ENCODE data around the gene RNF212B. TPM values are rescaled to one million over a fixed set of nuclear protein-coding genes. Genes with fewer than 3 reads are reported as not detected.
"Not testable (repeated sequence)": the region's sequence is repeated elsewhere in the genome, so short reads cannot be mapped to it uniquely, and the experiment has no call there.

RNF212B gene, protein sequence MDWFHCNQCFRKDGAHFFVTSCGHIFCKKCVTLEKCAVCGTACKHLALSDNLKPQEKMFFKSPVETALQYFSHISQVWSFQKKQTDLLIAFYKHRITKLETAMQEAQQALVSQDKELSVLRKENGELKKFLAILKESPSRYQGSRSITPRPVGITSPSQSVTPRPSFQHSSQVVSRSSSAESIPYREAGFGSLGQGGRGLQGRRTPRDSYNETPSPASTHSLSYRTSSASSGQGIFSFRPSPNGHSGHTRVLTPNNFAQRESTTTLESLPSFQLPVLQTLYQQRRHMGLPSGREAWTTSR
- 0.34 TPM for polyA plus RNA-seq
- long read RNA-seq, donor 1: 0 reads
- long read RNA-seq, donor 2: 0 reads
- long read RNA-seq, donor 3: 0 reads
- long read RNA-seq, donor 4: 0 reads
- long read RNA-seq, donor 5: 0 reads
- long read RNA-seq, donor 6, partial matches to known transcripts: 10 of 10 reads
- long read RNA-seq, donor 6, other reads (novel, unspliced or antisense): 0 of 10 reads
- long read RNA-seq, donor 7: 0 reads
- long read RNA-seq, donor 8: 0 reads
- long read RNA-seq, donor 9: 0 reads
- long read RNA-seq, donor 10: 0 reads
- long read RNA-seq, donor 11, partial matches to known transcripts: 8 of 21 reads
- long read RNA-seq, donor 11, other reads (novel, unspliced or antisense): 13 of 21 reads

DNA sequence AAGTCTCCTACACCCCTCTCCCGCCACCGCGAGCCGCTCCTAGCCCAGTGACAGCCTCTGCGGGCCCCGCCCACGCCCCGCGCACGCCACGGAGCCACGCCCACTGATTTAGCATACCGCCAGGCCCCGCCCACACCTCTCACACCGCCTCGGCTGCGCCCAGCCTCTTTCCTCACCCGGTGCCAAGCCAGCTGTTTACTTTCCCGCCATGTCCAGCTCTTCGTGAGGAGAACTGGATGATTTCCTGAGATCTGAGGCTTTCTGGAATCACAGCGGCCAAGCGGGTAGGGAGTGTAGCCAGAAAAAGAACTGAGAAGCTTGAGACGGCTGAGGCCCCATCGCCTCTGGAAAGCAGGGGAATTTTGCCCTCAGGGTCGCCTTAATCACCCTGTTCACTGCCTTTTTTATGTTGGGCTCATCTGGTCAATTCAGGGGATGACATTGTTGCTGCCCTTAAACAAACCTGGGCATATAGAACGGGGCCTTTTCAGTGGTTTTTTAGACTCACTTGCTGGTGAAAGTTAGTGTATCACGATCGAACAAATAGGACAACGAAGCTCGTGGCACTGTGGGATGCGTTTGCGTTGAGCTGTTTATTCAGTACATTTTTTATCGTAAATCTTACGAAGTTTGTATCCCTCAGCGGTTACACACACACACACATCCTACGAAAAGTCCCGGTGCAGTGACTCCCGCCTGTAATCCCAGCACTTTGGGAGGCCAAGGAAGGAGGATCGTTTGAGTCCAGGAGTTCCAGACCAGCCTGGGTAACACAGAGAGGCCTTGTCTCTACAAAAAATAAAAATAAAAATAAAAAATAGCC, at the start of gene RNF212B:
Gene RNF212B (plus strand): TSS at position 165 of the 823 bp plus-strand sequence. CDS start 2,410 bp downstream, outside the sequence.
- H3K27ac ChIP-seq (ENCODE audit: low read length): peak within 1 kb of the TSS; percentile 58
- peak; percentile 86 to 90 for DNase-seq
- peaks cover 3% of the 10 kb centered on the region for H3K4me1 ChIP-seq (ENCODE audit: control insufficient read depth, insufficient read depth, low read length)
- WGBS (ENCODE audit: insufficient coverage, low lambda C conversion rate): no CpG with 5 or more reads among the region's 39 CpGs
- H3K36me3 ChIP-seq (ENCODE audit: control insufficient read depth, insufficient read depth, low read length): no peaks in the 10 kb centered on the region
- H3K27me3 ChIP-seq (ENCODE audit: control insufficient read depth, insufficient read depth, low read length): no peaks in the 10 kb centered on the region
- no peaks in the 10 kb centered on the region for H3K9me3 ChIP-seq (ENCODE audit: control insufficient read depth, low read depth, low read length)
- peak within 1 kb of the TSS; percentile 43 for H3K4me3 ChIP-seq (ENCODE audit: low read length)

DNA sequence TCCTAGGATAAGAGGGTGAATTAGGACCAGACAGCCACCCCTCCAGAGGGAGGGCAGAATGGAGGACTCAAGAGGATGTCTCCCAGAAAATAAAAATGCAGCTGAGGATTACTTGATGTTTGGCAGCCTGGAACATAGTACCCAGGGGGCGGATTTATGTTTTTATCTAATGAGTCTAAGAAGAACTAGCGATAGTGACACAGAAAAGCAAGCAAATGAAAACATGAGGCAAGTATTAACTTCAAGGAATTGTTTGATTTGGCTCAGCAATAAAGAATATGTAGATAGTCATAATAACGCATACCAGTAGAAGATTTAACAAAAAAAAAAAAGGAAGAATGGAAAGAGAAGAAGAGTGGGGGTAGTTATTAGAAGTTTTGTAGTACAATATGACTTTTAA, 44.3 kb upstream of the RNF212B start:
- Histone ChIP-seq H3K4me3 (ENCODE audit: low read length) (no peak overlapping the region), H3K36me3 (ENCODE audit: control insufficient read depth, insufficient read depth, low read length) (no peaks in the 10 kb centered on the region), H3K27me3 (ENCODE audit: control insufficient read depth, insufficient read depth, low read length) (no peaks in the 10 kb centered on the region), H3K27ac (ENCODE audit: low read length) (no peak overlapping the region), H3K4me1 (ENCODE audit: control insufficient read depth, insufficient read depth, low read length) (no peaks in the 10 kb centered on the region), H3K9me3 (ENCODE audit: control insufficient read depth, low read depth, low read length) (no peaks in the 10 kb centered on the region)
- 64% methylated on average over 2 of the region's 3 CpGs for WGBS (ENCODE audit: insufficient coverage, low lambda C conversion rate)
- DNase-seq: no peak

DNA sequence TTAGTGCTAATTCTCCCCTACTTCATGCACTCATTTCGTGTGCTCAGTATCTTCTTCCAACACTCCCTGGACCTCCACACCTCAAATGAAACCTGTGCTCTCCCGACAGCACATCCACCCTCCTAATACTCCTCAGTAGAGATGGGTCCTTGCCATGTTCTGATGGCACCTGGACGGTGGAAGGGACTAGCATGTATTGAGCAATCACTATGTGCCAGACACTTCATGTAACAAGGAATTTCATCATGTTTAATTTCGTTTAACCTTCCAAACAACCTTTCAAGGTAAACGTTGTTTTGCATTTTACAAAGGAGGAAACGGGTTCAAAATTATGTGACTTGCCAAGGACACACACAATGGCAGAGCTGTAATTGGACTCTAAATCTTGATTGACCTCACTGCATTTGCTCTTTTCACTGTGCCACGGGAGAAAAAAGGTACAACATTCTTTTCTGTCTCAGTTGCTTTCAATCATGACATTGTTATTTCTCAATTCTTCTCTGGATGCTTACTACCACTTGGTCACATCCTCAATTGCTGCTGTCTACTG, 42.1 kb upstream of the RNF212B start:
- Histone ChIP-seq H3K36me3 (ENCODE audit: control insufficient read depth, insufficient read depth, low read length) (no peaks in the 10 kb centered on the region), H3K27ac (ENCODE audit: low read length) (no peak overlapping the region), H3K4me1 (ENCODE audit: control insufficient read depth, insufficient read depth, low read length) (no peaks in the 10 kb centered on the region), H3K4me3 (ENCODE audit: low read length) (no peak overlapping the region), H3K9me3 (ENCODE audit: control insufficient read depth, low read depth, low read length) (no peaks in the 10 kb centered on the region), H3K27me3 (ENCODE audit: control insufficient read depth, insufficient read depth, low read length) (no peaks in the 10 kb centered on the region)
- DNase-seq: no peak
- 67% methylated on average over 1 of the region's 7 CpGs for WGBS (ENCODE audit: insufficient coverage, low lambda C conversion rate)

DNA sequence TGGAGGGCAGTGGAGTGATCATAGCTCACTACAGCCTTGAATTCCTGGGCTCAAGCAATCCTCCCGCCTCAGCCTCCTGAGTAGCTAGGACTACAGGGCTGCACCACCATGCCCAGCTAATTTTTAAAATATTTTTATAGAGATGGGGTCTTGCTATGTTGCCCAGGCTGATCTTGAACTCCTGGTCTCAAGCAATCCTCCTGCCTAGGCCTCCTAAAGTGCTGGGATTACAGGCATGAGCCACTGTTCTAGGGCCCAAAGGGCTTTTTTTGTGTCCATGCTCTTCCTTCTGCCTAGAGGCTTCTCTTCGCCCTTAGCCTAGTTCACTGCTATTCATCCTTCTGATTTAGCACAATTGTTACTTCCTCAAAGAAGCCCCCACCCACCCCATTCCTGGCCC, 41.2 kb upstream of the RNF212B start:
- 100% methylated on average over 1 of the region's 2 CpGs for WGBS (ENCODE audit: insufficient coverage, low lambda C conversion rate)
- DNase-seq; H3K4me3 ChIP-seq (ENCODE audit: low read length); H3K36me3 ChIP-seq (ENCODE audit: control insufficient read depth, insufficient read depth, low read length); H3K4me1 ChIP-seq (ENCODE audit: control insufficient read depth, insufficient read depth, low read length); H3K27me3 ChIP-seq (ENCODE audit: control insufficient read depth, insufficient read depth, low read length); H3K27ac ChIP-seq (ENCODE audit: low read length); H3K9me3 ChIP-seq (ENCODE audit: control insufficient read depth, low read depth, low read length): not testable (repeated sequence)

DNA sequence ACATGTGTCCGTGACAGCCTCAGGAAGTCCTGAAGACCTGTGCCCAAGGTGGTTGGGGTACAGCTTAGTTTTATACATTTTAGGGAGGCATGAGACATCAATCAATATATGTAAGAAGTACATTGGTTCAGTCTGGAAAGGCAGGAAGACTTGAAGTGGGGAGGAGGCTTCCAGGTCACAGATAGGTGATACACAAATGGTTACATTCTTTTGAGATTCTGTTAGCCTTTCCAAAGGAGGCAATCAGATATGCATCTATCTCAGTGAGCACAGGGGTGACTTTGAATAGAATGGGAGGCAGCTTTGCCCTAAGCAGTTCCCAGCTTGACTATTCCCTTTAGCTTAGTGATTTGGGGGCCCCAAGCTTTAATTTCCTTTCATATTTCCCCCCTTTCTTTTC, 38.6 kb upstream of the RNF212B start:
- H3K4me1 ChIP-seq (ENCODE audit: control insufficient read depth, insufficient read depth, low read length); H3K27me3 ChIP-seq (ENCODE audit: control insufficient read depth, insufficient read depth, low read length); H3K9me3 ChIP-seq (ENCODE audit: control insufficient read depth, low read depth, low read length); H3K4me3 ChIP-seq (ENCODE audit: low read length); DNase-seq; H3K36me3 ChIP-seq (ENCODE audit: control insufficient read depth, insufficient read depth, low read length); H3K27ac ChIP-seq (ENCODE audit: low read length): not testable (repeated sequence)
- WGBS (ENCODE audit: insufficient coverage, low lambda C conversion rate): no CpG with 5 or more reads among the region's 1 CpG

DNA sequence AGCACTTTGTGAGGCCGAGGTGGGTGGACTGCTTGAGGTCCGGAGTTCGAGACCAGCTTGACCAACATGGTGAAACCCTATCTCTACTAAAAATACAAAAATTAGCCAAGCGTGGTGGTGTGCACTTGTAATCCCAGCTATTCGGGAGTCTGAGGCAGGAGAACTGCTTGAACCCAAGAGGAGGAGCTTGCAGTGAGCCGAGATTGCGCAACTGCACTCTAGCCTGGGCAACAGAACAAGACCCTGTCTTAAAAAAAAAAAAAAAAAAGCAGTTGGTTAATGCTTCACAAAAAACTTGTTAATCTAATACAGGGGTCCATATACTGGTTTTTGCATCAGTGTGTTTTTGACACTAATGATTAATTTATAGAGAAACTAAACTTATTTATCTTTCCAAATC, 35.7 kb upstream of the RNF212B start:
- H3K4me1 ChIP-seq (ENCODE audit: control insufficient read depth, insufficient read depth, low read length): no peaks in the 10 kb centered on the region
- H3K27ac ChIP-seq (ENCODE audit: low read length): no peak overlapping the region
- DNase-seq: no peak
- whole genome bisulfite sequencing (ENCODE audit: insufficient coverage, low lambda C conversion rate): no CpG with 5 or more reads among the region's 7 CpGs
- H3K36me3 ChIP-seq (ENCODE audit: control insufficient read depth, insufficient read depth, low read length): no peaks in the 10 kb centered on the region
- no peaks in the 10 kb centered on the region for H3K27me3 ChIP-seq (ENCODE audit: control insufficient read depth, insufficient read depth, low read length)
- no peaks in the 10 kb centered on the region for H3K9me3 ChIP-seq (ENCODE audit: control insufficient read depth, low read depth, low read length)
- no peak overlapping the region for H3K4me3 ChIP-seq (ENCODE audit: low read length)

DNA sequence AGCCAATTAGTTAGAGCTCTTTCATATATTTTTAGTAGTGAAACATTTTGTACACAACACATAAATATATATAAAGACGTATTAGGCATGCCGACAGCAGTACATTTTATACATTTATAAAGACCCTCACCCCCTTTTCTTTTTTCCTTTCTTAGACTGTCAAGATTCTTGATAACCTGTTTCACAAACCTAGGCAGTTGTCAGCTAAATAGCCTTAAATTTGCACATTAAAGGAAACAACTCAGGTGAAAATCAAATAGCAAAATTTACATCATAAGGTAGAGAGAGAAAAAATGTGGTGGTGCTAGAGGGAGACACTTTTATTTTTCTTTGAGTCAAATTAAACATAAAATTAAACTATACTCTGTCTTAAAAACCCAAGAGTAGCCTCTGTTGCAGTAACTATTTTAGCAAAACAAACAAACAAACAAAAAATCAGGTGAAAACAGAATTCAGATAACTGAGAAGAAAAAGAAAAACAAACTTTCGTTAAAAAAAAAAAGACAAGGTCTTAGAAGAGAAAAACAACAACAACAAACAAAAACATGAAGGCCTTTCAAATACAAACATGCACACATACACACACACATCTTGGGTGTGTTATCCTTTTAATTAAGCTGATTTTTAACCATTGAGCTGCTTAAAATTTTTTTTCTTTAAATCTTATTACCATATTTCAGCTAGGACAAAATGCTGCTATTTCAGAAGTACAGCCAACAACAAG, 31.2 kb upstream of the RNF212B start:
- Histone ChIP-seq H3K27me3 (ENCODE audit: control insufficient read depth, insufficient read depth, low read length) (no peaks in the 10 kb centered on the region), H3K4me3 (ENCODE audit: low read length) (no peak overlapping the region)
- 92% methylated on average over 2 of the region's 3 CpGs for WGBS (ENCODE audit: insufficient coverage, low lambda C conversion rate)

DNA sequence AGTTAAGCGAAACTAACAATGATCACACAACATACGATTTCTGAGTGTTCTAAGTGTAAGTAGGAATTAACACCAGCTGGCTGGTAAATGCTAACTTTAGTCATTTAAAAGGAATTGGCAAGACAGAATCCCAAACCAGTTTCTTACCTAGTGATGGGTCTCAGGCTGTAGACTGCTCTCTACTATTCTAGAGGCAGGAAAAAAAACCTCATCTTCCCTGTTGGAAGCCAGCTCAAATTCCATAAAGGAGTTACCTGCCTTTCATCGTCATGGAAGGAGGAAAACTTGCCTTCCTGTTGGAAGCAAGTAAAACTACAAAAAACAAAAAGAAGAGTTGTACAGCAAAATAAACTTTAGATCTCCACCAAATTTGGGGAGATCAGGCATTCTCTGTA, 30.6 kb upstream of the RNF212B start:
- DNase-seq: no peak
- H3K27me3 ChIP-seq (ENCODE audit: control insufficient read depth, insufficient read depth, low read length): no peaks in the 10 kb centered on the region
- H3K4me1 ChIP-seq (ENCODE audit: control insufficient read depth, insufficient read depth, low read length): no peaks in the 10 kb centered on the region
- no peaks in the 10 kb centered on the region for H3K9me3 ChIP-seq (ENCODE audit: control insufficient read depth, low read depth, low read length)
- H3K27ac ChIP-seq (ENCODE audit: low read length): no peak overlapping the region
- WGBS (ENCODE audit: insufficient coverage, low lambda C conversion rate): no CpG with 5 or more reads among the region's 3 CpGs
- H3K4me3 ChIP-seq (ENCODE audit: low read length): no peak overlapping the region
- H3K36me3 ChIP-seq (ENCODE audit: control insufficient read depth, insufficient read depth, low read length): no peaks in the 10 kb centered on the region

More for the DNA sequence above, 31.2 kb upstream of the RNF212B start:
- DNase-seq: no peak
- H3K9me3 ChIP-seq (ENCODE audit: control insufficient read depth, low read depth, low read length): no peaks in the 10 kb centered on the region
- no peaks in the 10 kb centered on the region for H3K4me1 ChIP-seq (ENCODE audit: control insufficient read depth, insufficient read depth, low read length)
- H3K27ac ChIP-seq (ENCODE audit: low read length): no peak overlapping the region
- H3K36me3 ChIP-seq (ENCODE audit: control insufficient read depth, insufficient read depth, low read length): no peaks in the 10 kb centered on the region

DNA sequence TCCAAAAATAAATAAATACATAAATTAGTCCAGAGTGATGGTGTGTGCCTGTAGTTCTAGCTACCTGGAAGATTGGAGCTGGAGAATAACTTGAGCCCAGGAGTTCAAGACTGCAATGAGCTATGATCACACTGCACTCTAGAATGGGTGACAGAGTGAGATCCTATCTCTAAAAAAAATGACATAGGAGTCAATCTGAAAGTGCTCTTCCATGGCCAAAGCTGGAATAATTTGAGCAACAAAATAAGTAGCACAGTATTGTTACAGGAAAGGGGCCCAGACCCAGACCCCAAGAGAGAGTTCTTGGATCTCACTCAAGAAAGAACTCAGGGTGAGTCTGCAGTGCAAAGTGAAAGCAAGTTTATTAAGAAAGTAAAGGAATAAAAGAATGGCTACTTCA, 29.4 kb upstream of the RNF212B start:
- no peak for DNase-seq
- H3K4me1 ChIP-seq (ENCODE audit: control insufficient read depth, insufficient read depth, low read length): no peaks in the 10 kb centered on the region
- no peaks in the 10 kb centered on the region for H3K27me3 ChIP-seq (ENCODE audit: control insufficient read depth, insufficient read depth, low read length)
- no peaks in the 10 kb centered on the region for H3K9me3 ChIP-seq (ENCODE audit: control insufficient read depth, low read depth, low read length)
- no peaks in the 10 kb centered on the region for H3K36me3 ChIP-seq (ENCODE audit: control insufficient read depth, insufficient read depth, low read length)
- no peak overlapping the region for H3K27ac ChIP-seq (ENCODE audit: low read length)
- no peak overlapping the region for H3K4me3 ChIP-seq (ENCODE audit: low read length)

Measured in large intestine (tissue), 12 donors.